NCI-H2029 (cell line): ENCODE data around the gene USP10.

Experiments
- DNase-seq: peaks from one replicate; lab custom pipeline; 2025; lab: John Stamatoyannopoulos, UW

The USP10 gene

DNA sequence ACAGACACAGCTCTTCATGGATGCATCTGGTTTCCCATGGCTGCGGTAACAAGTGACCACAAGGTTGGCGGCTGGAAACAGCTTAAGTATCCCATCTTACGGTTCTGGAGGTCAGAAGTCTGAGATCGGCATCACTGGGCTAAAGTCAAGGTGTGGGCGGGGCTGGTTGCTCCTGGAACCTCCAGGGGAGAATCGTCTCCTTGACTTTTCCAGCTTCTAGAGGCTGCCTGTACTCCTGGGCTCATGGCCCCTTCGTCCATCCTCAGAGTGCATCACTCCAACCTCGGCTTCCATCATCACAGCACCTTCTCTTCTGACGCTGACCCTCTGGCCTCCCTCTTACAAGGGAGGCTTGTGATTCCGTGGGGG lies 107.1 kb downstream of the USP10 start:
- DNase-seq: no peak

DNA sequence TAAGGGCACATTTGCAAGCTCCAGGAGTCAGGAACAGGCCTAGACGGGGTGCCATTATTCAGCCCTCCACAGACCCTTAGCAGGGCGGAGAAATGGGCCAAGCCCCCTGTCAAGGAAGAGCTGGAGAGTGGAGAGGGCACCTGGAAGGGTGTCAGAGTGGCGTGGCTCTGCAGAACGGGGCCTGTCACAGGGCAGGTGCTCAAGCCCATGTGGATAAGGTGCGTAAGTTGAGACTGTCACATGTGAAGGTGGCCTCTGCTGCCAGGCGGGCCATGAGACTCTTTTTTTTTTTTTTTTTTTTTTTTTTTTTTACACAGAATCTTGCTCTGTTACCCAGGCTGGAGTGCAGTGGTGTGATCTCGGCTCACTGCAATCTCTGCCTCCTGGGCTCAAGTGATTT lies 108.0 kb downstream of the USP10 start:
- no peak for DNase-seq

DNA sequence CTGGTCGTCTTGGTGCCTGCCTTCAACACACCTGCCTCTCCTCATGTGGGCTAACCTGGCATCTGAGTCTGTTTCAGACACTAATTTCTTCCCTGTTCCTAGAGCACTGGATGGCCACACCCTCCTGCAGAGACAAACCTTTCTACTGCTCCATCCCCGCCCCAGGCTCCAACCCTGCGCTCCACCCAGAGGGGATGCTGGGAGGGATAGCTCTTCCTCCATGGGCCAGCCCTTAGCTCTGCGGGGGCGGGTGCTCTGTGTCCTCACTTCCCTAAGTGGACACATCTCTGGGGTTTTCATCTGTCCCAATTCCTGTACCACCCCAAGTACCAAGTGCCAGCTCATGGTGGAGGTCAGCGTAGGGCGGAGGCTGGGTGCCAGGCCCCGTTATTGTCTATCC lies 109.0 kb downstream of the USP10 start:
- DNase-seq: no peak

DNA sequence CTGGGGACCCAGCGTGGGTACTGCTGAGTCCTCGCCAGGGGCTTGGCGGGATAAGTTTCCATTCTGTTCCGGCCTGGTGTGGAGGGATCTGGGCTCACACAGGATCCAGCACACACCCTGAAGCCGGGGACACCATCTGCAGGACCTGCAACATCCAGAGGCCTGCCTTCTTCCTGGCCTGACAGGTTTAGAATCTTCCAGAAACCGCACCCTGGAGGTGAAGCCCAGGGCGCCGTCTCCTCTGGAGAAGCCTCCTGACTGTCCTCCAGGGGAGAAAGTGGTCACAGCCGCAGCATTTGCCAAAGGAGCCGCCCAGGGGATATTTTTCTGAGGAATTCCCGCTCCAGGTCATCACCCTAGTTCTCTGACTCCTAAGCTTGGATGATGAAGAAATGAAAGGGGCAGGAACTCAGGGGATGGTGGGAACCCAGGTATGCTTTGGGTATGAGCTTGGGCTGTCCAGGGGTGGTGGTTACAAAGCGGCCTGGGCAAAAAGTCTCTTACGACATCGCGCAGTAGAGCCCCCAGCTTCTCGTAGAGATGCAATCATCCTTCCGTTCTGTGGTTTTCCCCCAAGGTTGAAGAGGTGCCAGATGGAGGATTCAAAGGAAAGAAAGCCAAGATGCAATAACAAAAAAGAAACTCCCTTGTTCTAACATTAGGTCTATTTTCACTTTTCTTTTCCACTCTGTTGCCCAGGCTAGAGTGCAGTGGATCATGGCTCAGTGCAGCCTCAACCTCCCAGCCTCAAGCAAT lies 110.9 kb downstream of the USP10 start:
- no peak for DNase-seq

DNA sequence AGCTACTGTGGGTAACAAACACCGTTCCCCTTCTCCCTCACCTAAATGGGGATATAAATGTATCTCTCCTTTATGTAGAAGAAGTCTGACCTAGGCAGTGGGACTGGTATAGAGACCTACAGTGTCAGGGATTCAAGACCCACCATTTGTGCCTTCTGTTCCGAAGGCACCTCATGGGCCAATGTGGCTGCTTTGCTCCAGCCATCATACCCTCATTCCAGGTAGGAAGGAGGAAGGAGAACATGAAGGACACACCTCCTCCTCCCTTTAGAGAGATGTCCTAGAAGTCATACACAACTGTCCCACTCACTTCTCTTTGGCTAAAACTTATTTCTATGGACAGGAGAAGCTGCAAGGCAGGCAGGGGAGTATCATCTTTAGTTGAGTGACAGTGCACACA lies 111.7 kb downstream of the USP10 start:
- DNase-seq: no peak

DNA sequence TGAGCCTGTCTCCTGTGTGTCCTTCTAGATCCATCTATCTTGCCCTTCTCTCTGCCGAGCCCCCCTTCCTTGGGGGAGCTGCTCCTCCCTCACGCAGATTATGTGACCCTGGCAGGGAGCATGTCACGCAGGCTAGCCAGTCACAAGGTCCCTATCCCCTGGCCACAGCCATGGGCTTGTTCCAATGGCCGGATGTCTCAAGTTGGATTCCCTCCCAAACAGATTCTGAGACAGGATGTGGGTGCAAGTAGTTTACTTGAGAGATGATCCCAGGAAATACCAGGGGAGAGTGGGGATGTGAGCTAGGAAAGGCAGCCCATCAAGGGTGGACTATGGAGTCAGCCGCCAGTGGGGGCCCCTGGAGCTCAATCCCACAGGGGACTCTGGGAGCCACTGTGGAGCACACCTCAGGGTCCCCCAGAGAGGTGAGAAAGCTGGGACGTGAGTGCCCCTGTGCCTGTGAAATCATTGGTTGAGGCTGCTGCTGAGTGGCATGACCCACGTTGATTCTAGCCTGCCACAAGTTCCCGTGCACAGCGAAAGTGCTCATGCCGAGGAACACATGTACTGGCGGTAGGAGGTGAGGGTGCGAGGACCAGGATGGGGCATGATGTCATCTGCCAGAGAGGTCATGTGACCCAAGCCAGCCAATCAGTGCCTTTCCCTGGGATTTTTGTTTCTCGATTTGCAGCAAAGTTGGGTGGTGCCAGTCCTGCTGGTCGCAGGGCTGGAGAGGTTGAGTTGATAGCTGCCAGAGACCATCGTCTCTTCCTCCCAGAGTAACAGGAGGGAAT lies 113.5 kb downstream of the USP10 start:
- no peak for DNase-seq

DNA sequence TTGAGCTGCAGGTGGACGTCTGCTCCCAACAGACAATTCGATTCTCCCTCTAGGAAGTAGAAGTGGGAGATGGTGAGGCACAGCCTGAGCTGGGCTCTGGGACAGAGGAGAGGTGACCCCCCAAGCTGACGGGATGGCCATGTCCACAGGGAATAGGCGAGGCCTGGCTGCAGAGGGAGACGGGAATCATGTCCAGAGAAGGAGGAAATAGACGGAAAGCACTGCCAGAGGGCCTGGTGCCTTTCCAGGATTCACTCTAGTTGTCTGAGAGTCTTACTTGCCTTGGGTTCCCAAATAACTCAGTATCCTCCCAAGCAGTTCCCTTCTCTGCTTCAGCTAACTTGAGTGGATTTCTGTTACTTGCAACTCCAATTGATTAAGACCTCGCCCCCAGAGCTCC lies 115.7 kb downstream of the USP10 start:
- DNase-seq: no peak

DNA sequence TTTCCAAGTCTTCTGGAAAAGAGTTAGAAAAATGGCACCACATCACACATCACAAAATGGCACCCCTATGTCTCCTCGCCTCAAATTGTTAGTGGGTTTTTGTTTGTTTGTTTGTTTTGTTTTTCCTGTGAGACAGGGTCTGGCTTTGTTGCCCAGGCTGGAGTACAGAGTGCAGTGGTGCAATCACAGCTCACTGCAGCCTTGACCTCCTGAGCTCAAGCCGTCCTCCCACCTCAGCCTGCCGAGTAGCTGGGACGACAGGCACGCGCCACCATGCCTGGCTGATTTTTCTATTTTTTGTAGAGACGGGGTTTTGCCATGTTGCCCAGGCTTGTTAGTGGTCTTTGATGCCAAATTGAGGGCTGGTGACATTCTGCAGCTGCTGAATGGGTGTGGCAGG lies 116.2 kb downstream of the USP10 start:
- no peak for DNase-seq

DNA sequence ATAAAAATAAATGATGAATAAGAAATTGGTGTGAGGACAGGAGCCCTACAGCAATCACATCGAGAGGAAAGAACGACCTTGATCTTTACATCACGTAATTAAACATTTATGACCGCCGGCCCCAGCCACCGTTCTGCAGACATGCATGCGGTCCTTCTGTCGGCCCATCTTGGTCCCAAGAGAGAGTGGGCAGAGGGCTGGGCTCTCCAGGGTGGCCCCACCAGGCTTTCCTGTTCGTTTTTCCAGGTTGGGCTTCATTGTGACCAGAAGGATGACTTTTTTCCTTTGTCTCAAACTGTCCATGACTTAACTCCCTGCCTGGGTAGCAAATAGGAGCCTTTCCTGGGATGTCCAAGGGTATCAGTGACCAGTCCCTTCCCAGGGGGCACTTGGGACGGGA lies 116.7 kb downstream of the USP10 start:
- no peak for DNase-seq

DNA sequence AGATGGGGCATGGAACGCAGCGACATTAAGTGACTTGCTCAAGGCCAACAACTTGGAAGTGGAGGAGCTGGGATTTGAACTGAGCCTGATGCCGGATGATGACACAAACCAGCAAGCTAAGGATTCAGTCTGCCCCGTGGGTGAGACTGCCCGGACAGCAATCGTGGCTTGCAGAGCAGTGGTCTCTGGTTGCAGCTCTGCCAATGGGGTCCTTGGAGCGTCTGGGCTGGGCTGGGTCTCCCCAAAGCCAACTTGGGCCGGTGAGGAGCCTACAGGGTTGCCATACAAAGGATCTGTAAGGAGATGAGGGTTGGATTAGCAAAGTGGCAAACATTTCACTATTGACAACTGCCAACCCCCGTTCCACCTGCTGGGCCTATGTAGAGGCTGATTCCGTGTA lies 117.4 kb downstream of the USP10 start:
- no peak for DNase-seq

DNA sequence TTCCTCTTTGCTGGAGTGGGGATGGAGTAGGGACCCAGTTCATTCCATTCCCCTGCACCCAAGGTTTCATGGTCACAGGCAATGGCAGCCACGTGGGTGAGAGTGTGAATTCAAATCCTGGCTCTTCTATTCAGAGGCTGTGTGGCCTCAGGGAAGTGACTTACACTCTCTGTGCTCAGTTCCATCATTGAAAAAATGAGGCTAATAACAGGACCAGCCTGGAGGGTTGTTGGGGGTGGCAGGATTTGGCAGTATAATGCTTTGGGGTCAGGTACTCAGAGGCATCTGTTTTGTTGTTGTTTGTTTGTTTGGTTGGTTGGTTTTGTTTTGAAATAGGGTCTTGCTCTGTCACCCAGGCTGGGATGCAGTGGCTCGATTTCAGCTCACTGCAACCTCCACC lies 117.8 kb downstream of the USP10 start:
- no peak for DNase-seq

DNA sequence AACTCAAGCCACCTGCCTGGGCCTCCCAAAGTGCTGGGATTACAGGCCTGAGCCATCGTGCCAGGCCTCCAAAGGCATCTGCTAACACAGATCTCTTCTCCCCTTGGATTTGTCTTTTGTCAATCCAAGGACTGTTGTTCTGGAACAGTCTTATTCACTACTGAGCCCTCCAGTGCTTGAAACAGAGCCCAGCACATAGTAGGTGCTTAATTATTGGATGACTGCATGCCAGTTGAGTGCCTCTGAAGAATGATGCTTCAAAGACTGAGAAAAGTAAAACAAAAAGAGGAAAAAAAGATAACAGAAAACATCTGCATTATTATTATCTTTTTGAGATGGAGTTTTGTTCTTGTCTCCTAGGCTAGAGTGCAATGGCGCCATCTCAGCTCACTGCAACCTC lies 118.3 kb downstream of the USP10 start:
- DNase-seq: no peak

DNA sequence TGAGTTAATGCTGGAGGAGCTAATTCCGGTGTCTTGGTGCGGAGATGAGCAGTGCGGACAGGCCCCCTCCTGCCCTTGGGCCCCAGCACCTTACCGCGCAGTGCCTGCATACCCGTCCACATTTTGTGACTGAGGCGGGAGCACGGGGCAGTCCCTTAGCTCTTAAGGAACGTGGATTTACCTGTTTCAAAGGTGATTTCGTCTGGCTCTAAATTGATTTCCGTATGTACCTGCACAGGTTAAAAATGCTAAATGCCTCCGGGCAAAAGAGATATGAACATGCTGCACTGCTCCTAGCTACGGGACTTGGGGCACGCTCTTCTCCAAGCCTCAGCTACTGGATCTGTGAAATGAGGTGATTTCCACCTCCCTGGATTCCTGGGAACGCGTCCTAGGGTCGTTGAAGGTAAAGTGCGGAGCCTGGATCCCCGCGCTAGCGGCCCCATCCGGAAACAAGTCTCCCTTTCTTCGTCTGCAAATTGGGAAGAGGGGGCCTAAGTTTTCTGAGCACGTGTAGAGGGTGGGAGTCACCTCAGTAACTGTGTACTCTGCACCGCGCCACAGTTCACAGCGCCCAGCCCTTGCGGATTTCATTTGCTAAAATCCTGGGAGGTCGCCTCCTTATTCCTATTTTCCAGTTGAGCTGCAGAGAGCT lies 119.3 kb downstream of the USP10 start:
- DNase-seq: no peak

DNA sequence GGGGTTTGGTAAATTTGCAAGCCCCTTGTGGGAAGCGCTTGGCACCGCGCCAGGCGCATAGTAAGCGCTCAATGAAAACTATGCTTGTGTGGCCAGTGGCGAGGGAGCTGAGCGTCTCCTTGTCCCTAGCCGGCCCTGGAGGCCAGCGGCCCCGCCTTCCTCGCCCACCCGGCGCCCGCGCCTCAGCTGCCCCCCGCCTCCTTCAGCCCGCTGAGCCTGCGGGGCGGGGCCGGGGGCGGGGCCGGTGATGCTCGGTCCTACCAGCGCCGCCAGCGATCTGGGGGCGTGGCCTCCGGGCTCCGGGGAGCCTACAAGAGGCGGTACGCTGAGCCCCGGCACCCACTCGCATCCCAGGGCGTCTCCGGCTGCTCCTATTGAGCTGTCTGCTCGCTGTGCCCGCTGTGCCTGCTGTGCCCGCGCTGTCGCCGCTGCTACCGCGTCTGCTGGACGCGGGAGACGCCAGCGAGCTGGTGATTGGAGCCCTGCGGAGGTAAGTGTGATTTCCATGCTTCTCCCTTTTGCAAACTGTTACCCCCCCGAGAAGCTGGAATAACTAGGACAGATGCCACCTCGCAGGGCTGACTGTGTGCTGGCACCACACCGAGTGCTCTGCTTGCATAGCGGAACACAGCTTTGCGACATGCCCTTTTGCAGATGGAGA lies 120.0 kb downstream of the USP10 start, which contains the start of gene CRISPLD2:
Gene CRISPLD2, plus strand, starts transcription at position 342 of the 661 bp plus-strand sequence. CDS start 18,511 bp downstream, outside the sequence.
- peak; percentile 65 for DNase-seq

DNA sequence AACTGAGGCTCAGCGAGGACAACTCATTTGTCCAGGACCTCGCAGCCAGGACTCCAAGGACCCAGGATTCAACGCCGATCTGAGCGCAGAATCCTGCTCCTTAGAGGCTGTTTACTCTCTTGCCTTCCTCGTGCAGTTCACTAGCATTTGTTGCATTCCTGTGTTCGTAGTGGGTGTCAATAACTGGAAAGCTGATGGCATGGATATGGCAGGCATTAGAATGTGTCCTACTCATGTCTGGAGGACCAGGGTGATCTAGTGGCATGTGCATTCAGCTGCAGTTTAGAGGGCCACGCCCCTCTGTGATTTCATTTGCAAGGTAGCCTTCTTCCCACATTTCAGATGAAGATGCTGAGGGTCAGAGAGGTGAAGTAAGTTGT lies 120.5 kb downstream of the USP10 start:
- DNase-seq: no peak

DNA sequence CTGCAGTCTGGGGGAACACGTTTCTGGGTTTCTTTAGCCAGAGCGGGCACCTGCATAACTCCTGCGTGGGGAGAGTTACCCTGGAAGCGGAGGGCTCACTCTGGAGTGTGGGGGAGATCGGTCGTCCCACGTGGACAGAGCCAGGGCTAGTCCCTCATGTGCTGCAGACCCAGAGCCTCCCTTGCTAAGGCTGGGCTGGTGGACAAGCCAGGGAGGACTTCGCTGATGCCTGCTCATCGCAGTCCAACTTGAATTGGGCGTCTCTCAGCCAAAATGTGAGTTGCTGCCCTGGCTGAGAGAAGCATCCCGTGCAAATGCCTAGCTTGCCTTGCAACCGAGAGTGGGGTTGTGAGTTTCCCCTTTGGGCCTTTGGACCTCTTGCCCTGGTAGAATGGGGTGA lies 121.0 kb downstream of the USP10 start:
- DNase-seq: no peak

DNA sequence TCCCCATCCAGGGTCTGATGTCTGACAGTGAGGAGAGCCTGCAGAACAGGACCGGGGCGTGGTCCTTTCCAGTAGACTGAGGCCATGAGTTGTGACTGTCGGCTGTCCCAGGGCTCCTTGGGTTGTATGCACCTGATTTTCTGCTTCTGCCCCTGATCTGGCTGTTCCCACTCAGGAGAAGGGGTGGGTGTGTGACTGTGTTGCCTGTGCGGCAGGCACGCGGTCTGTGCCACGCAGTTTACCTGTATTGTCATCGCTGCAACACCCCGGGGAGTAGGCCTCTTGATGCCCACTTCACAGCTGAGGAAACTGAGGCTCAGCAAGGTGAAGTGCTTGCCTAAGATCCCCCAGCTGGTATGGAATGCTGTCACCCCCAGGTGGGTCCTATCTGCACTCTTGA lies 121.4 kb downstream of the USP10 start:
- no peak for DNase-seq

DNA sequence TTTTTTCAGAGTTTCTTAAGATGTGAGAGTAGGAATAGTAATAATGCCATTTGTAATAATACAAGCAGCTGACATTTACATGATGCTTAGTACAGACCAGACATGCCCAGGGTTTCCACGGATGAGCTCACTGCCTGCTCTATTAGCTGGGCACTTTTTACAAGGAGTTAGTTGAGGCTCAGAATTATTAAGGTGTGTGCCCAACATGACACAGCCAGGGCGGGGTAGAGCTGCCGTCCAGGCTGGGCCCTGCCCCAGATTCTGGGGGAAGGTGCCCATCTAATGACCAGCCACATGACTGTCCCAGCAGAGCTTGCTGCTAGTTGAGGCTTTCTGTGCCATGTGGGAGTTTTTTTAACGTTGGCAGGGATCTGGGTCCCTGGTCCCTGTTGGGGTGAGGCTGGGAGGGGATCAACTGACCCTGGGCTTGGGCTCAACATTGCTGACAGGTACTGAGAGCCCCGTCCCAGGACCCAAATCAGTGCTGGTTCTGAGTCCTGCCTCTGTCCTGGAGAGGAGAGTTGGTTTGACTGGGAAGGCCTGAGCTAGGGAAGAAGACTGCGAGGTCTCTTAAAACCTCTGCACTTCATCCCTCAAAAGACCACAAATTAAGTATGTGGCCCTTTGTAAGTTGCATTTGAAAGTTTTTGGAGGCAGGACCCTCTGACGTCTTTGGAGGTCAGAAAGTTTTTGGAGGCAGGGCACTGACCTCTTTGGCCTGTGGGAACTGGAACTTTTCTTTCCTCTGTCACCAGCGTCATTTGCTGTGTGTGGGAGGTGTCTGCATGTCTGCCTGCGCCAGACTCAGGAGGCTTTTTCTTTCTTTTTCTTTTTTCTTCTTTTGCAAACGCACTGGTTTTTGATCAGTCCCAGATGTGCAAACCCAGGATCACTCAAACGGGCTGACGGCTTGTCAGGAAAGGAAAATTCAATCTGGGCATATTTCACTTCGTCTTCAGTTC lies 122.2 kb downstream of the USP10 start:
- no peak for DNase-seq

DNA sequence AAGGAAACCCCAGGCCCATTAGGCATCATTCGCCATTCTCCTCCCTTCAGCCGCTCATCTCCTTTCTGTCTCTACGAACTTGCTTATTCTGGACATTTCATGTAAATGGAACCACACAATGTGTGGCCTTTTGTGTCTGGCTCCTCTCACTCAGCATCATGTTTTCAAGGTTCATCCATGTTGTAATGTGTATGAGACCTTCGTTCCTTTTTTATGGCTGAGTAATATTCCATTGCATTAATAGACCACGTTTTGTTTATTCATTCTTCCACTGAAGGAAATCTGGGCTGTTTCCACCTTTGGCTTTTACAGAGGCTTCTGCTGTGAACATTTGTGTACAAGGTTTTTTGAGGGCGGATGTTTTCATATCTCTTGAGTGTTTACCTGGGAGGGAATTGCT lies 123.2 kb downstream of the USP10 start:
- no peak for DNase-seq

DNA sequence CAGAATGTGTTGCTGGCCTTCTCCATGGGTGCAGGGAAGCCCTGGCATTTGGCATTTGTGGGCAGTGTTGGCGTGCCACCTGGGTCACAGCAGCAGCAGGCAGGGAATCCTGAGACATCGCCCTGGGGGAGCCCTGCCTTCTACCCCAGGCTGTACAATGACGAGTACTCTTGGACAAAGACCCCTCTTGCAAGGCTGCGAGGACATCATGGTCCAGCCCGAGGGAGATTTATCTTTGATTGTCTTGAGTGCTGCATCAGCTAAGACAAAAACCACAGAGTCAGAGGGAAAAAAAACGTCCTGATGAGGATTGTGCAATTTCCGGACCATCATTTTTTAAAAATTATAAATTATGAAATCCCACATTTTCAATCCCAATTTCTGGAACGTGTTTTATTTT lies 123.7 kb downstream of the USP10 start:
- DNase-seq: no peak

DNA sequence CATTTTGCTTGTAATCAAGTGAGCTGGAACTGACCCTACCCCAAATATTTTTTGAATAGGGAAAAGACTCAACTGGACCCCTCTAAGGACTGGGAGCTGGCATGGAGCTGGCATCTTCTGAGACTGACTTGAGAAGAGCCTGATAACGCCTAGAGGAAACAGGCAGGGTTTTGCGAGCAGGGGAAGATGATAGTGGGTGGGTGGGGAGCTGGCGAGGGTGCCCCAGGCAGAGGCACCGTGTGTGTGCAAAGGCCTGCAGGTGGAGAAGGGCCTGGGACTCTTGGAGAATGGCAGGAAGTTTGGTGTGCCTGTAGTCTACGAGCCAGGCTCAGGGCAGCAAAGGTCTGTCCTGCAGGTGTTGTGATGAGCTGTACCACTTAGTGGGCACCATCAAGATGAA lies 124.1 kb downstream of the USP10 start:
- no peak for DNase-seq
